NT2/D1 (cell line): ENCODE measurements around the gene ESCO1.

ENCODE experiments used
- DNase-seq: peaks from one replicate; pipeline ENCODE4 v3.0.0-alpha.2; 2011; ENCODE audit warnings: low read depth, low spot score
- H3K27me3 ChIP-seq: 2 replicates; pipeline ENCODE4 v1.6.0; 2011; ENCODE audit warnings: mild to moderate bottlenecking; ENCODE audit not compliant: insufficient read length, insufficient read depth
- H3K36me3 ChIP-seq: 2 replicates; pipeline ENCODE4 v1.6.1; 2011; ENCODE audit warnings: mild to moderate bottlenecking, low read length, mixed read lengths; ENCODE audit not compliant: insufficient read depth, insufficient read length
- H3K4me1 ChIP-seq: 2 replicates; pipeline ENCODE4 v1.5.1; 2011; ENCODE audit not compliant: insufficient read depth, insufficient read length
- H3K4me3 ChIP-seq: 2 replicates; pipeline ENCODE4 v1.5.1; 2011; ENCODE audit warnings: low read depth; ENCODE audit not compliant: insufficient read length
- H3K9ac ChIP-seq: 2 replicates; pipeline ENCODE4 v1.6.0; 2011; ENCODE audit warnings: low read depth; ENCODE audit not compliant: insufficient read length
- H3K9me3 ChIP-seq: 2 replicates; pipeline ENCODE4 v1.5.1; 2011; ENCODE audit warnings: mild to moderate bottlenecking, low read length; ENCODE audit not compliant: insufficient read depth
- SUZ12 ChIP-seq: IDR thresholded peaks from 2 replicates; pipeline ENCODE4 v1.6.1; 2011; ENCODE audit not compliant: insufficient read length, insufficient read depth; ENCODE audit errors: extremely low read depth
- YY1 ChIP-seq: IDR thresholded peaks from 2 replicates; pipeline ENCODE4 v1.6.1; 2011; ENCODE audit not compliant: insufficient read length, insufficient read depth
- ZNF274 ChIP-seq: IDR thresholded peaks from 2 replicates; pipeline ENCODE4 v1.6.1; 2011; ENCODE audit warnings: mild to moderate bottlenecking, low read depth, low read length

ESCO1 gene

GRCh38 chr18:21483051-21483450, 117.5 kb downstream of the ESCO1 start:
- no peak overlapping the region for H3K4me3 ChIP-seq
- DNase-seq, result no peak
- TF ChIP-seq YY1 (no peak), ZNF274 (no peak), SUZ12 (no peak)
- H3K36me3 ChIP-seq, result no peaks in the 10 kb centered on the region
- no peak overlapping the region for H3K9ac ChIP-seq
- H3K4me1 ChIP-seq, result no peaks in the 10 kb centered on the region
- H3K9me3 ChIP-seq, result no peaks in the 10 kb centered on the region
- no peaks in the 10 kb centered on the region for H3K27me3 ChIP-seq

- Histone ChIP-seq H3K4me3 (no peak overlapping the region), H3K4me1 (no peaks in the 10 kb centered on the region), H3K9ac (no peak overlapping the region), H3K36me3 (no peaks in the 10 kb centered on the region), H3K9me3 (no peaks in the 10 kb centered on the region), H3K27me3 (no peaks in the 10 kb centered on the region)
- no peak for TF ChIP-seq SUZ12
- TF ChIP-seq YY1, result no peak
- no peak for TF ChIP-seq ZNF274
- DNase-seq, result no peak
Measured at GRCh38 chr18:21481739-21482138, 118.8 kb downstream of the ESCO1 start.

- H3K4me1 ChIP-seq, result no peaks in the 10 kb centered on the region
- no peak overlapping the region for H3K4me3 ChIP-seq
- no peaks in the 10 kb centered on the region for H3K27me3 ChIP-seq
- no peak for TF ChIP-seq SUZ12
- no peak for TF ChIP-seq ZNF274
- no peak for TF ChIP-seq YY1
- H3K36me3 ChIP-seq, result no peaks in the 10 kb centered on the region
- H3K9ac ChIP-seq, result no peak overlapping the region
- H3K9me3 ChIP-seq, result no peaks in the 10 kb centered on the region
- no peak for DNase-seq
Measured at GRCh38 chr18:21479721-21480120, 120.8 kb downstream of the ESCO1 start.
